ENCODE results near the gene PSD2.

DNA sequence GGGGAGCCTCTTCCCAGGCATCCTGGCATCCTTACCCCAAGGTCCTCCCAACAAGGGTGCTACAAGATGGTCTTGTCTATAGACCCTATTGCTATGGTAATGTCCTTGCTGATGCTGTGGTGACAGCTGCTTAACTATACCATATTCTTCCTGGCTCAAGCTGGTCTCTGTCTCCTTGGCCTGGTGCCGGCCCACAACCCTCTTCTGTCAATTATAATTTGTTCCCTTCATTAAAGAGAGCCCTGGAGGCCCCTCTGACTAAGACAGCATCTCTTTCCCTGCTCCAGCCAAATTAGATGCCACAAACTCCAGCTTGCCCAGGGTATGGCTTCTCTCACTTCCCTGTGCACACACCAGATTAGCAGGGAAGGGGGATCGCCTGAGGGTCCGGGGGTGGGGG, 86.7 kb downstream of the PSD2 start:
- TF ChIP-seq CTCF (IDR thresholded peaks at IDR 0.05; ENCODE audit: insufficient read depth, low read length, poor library complexity, severe bottlenecking) = no peak
- no peak for TF ChIP-seq EZH2phosphoT487 (conservative IDR thresholded peaks at IDR 0.05; ENCODE audit: low read length)
